A549 (cell line): ENCODE results near the gene NIM1K. TPM values are rescaled to one million over a fixed set of nuclear protein-coding genes. Genes with fewer than 3 reads are reported as not detected.
A peak's percentile ranks its signal among the peaks of the same experiment; 100 is the strongest.

Experiments
- BHLHE40 ChIP-seq: IDR thresholded peaks from 2 replicates; pipeline ENCODE4 v1.6.1; 2012; ENCODE audit warnings: low read depth, low read length, inconsistent platforms
- CBX8 ChIP-seq: fragments of 200-600 bp; sonication (generic); IDR thresholded peaks from 2 replicates; pipeline ENCODE4 v1.6.1; 2016
- CEBPB ChIP-seq, 2 experiments: fragments of >200 bp in 1 of 2; sonication (Bioruptor Twin) in 1 of 2; formaldehyde crosslinking in 1 of 2; IDR thresholded peaks; 2 replicates each; pipeline ENCODE4 v1.6.1; 2012 to 2016
- ESRRA ChIP-seq: fragments of 150-350 bp; IDR thresholded peaks from 2 replicates; pipeline ENCODE4 v1.6.1; 2014; ENCODE audit warnings: mild to moderate bottlenecking, low read length, borderline replicate concordance
- GATA3 ChIP-seq: IDR thresholded peaks from 2 replicates; pipeline ENCODE4 v1.6.1; 2012; ENCODE audit warnings: borderline replicate concordance
- HDAC2 ChIP-seq: fragments of 200-600 bp; sonication (generic); IDR thresholded peaks from 2 replicates; pipeline ENCODE4 v1.6.1; 2016
- HEYL ChIP-seq: fragments of 250-450 bp; sonication (Bioruptor Pico); IDR thresholded peaks from 2 replicates; pipeline ENCODE4 v1.8.0; 2021; ENCODE audit warnings: mild to moderate bottlenecking, moderate library complexity
- HOXB13 ChIP-seq: fragments of 250-450 bp; sonication (Bioruptor Pico); IDR thresholded peaks from 2 replicates; pipeline ENCODE4 v1.5.0; 2020; ENCODE audit warnings: low read depth, mild to moderate bottlenecking, moderate library complexity
- HOXB5 ChIP-seq: fragments of 250-450 bp; sonication (Bioruptor Pico); IDR thresholded peaks from 2 replicates; pipeline ENCODE4 v1.5.0; 2020; ENCODE audit warnings: mild to moderate bottlenecking, moderate library complexity
- JUN ChIP-seq, 2 experiments: fragments of >200 bp; sonication (Bioruptor Twin); formaldehyde crosslinking; IDR thresholded peaks; 2 replicates in 1 of 2; 3 replicates in 1 of 2; pipeline ENCODE4 v1.6.1; 2016 to 2017
- KDM1A ChIP-seq: fragments of 200-600 bp; sonication (generic); IDR thresholded peaks from 2 replicates; pipeline ENCODE4 v1.6.1; 2016; ENCODE audit warnings: low read depth, mild to moderate bottlenecking
- MYC ChIP-seq: IDR thresholded peaks from 2 replicates; pipeline ENCODE4 v1.6.1; 2012; ENCODE audit warnings: mild to moderate bottlenecking, inconsistent platforms, low read length, improper control_type of control experiment, borderline replicate concordance
- NFE2L2 ChIP-seq: fragments of 150-350 bp; conservative IDR thresholded peaks from 2 replicates; pipeline ENCODE4 v1.6.1; 2014; ENCODE audit warnings: low read length
- PHF8 ChIP-seq: fragments of 200-600 bp; sonication (generic); IDR thresholded peaks from 2 replicates; pipeline ENCODE4 v1.6.1; 2016; ENCODE audit warnings: low read depth, mild to moderate bottlenecking, antibody characterized with exemption, moderate library complexity, borderline replicate concordance
- RARB ChIP-seq: fragments of 250-450 bp; sonication (Bioruptor Pico); IDR thresholded peaks from 2 replicates; pipeline ENCODE4 v1.8.0; 2021; ENCODE audit warnings: mild to moderate bottlenecking, moderate library complexity
- RFX5 ChIP-seq: fragments of 450-650 bp; IDR thresholded peaks from 2 replicates; pipeline ENCODE4 v1.7.1; 2014; ENCODE audit warnings: antibody characterized with exemption, mild to moderate bottlenecking, moderate library complexity
- ZC3H11A ChIP-seq: fragments of 450-650 bp; IDR thresholded peaks from 2 replicates; pipeline ENCODE4 v1.6.1; 2014; ENCODE audit warnings: antibody characterized with exemption, mild to moderate bottlenecking
- ZSCAN20 ChIP-seq: fragments of 250-450 bp; sonication (Bioruptor Pico); IDR thresholded peaks from 2 replicates; pipeline ENCODE4 v1.8.0; 2022; ENCODE audit warnings: mild to moderate bottlenecking, moderate library complexity
- polyA plus RNA-seq, 4 experiments: library from polyadenylated mRNA; depleted of rRNA in 3 of 4; stranded (reverse); fragments of >200 nt; fragmentation: RNase III in 1 of 4; extraction: RNeasy Plus Mini Kit Qiagen cat#74134 plus additional on column Dnase treatment in 1 of 4; gene quantifications; 2 replicates in 3 of 4; 3 replicates in 1 of 4; pipeline ENCODE4 v1.2.3, GENCODE V29; 2011 to 2017
- TF ChIP-seq, protein P1 (sequence below): fragments of 200-600 bp; sonication (generic); IDR thresholded peaks from 2 replicates; pipeline ENCODE4 v1.6.1; 2016; ENCODE audit warnings: antibody characterized with exemption, mild to moderate bottlenecking, moderate library complexity
- TF ChIP-seq, protein P2 (sequence below): IDR thresholded peaks from 2 replicates; pipeline ENCODE4 v1.6.1; 2012
- TF ChIP-seq, protein P3 (sequence below): fragments of >200 bp; sonication (Bioruptor Twin); formaldehyde crosslinking; IDR thresholded peaks from 3 replicates; pipeline ENCODE4 v1.5.1; 2016
- TF ChIP-seq, protein P4 (sequence below): IDR thresholded peaks from 2 replicates; pipeline ENCODE4 v1.6.1; 2012
- TF ChIP-seq, protein P5 (sequence below): fragments of >200 bp; sonication (Bioruptor Twin); formaldehyde crosslinking; IDR thresholded peaks from 2 replicates; pipeline ENCODE4 v1.6.1; 2016

Gene NIM1K
- polyA plus RNA-seq, 2 of the 4 experiments (the other 2 are of a cell fraction) = 0.06 to 0.23 TPM

DNA sequence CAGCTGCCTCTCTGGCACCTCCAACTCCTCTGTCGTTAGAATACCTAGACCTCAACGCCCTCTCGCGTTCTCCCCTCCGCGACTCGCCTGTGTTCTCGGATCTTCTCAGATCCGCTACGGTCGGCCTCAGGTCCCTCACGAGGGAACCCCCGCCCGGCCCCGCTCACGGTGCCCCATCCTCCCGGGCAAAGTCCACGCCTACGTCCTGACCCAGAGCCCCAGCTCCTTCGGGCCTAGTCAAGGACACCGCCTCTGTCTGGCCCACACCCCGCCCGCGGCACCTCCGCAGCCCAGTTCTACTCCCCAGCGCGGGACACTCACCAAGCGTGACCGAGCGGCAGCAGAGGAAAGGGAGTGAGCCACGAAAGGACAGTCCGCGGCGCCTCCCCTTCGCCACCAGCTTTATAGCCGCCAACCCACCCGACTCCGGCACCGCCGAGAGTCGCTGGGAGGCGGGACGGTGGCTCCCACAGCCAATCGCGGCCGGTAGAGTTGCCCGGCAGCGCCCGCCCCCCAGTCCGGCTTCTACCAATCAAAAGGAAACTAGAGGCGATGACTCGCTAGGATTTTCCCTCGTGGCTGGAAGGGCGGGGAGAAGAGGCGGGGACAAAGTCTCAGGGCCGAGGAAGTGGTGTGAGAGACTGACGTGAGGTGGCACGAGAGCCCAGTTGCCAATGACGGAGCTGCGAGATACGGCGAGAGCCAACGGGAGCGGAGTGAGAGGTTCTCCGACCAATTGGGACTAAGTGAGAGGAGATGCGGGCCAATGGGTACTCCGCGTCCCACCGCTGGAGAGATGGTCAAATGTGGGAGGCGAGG, 121.2 kb downstream of the NIM1K start, which contains the start of gene HMGCS1 (continued):
- TF ChIP-seq HOXB5 (CRISPR knock-in tag) (no peak; the same call in 1 of the 2 replicates), CEBPB (IDR thresholded peaks at IDR 0.05) (no peak), ZC3H11A (no peak), CBX8 (no peak), HOXB13 (CRISPR knock-in tag) (no peak), NFE2L2 (no peak), RARB (no peak), GATA3 (no peak), ZSCAN20 (no peak), RFX5 (peak; percentile 85), BHLHE40 (peak; percentile 89), HDAC2 (no peak), KDM1A (no peak), JUN (IDR thresholded peaks at IDR 0.05) (peak; percentile 49 to 69; a peak in 2 of 5 replicates), HEYL (CRISPR knock-in tag) (no peak), PHF8 (peak; percentile 99), ESRRA (peak; percentile 71; the same call in 1 of the 2 replicates), MYC (0 out of 2 replicates have a peak, but pooled peaks have one; percentile 47)
- TF ChIP-seq, protein P1, sequence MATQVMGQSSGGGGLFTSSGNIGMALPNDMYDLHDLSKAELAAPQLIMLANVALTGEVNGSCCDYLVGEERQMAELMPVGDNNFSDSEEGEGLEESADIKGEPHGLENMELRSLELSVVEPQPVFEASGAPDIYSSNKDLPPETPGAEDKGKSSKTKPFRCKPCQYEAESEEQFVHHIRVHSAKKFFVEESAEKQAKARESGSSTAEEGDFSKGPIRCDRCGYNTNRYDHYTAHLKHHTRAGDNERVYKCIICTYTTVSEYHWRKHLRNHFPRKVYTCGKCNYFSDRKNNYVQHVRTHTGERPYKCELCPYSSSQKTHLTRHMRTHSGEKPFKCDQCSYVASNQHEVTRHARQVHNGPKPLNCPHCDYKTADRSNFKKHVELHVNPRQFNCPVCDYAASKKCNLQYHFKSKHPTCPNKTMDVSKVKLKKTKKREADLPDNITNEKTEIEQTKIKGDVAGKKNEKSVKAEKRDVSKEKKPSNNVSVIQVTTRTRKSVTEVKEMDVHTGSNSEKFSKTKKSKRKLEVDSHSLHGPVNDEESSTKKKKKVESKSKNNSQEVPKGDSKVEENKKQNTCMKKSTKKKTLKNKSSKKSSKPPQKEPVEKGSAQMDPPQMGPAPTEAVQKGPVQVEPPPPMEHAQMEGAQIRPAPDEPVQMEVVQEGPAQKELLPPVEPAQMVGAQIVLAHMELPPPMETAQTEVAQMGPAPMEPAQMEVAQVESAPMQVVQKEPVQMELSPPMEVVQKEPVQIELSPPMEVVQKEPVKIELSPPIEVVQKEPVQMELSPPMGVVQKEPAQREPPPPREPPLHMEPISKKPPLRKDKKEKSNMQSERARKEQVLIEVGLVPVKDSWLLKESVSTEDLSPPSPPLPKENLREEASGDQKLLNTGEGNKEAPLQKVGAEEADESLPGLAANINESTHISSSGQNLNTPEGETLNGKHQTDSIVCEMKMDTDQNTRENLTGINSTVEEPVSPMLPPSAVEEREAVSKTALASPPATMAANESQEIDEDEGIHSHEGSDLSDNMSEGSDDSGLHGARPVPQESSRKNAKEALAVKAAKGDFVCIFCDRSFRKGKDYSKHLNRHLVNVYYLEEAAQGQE = peak; percentile 77
- TF ChIP-seq, protein P2, sequence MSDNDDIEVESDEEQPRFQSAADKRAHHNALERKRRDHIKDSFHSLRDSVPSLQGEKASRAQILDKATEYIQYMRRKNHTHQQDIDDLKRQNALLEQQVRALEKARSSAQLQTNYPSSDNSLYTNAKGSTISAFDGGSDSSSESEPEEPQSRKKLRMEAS = peak; percentile 62; the same call in 1 of the 2 replicates
- TF ChIP-seq, protein P3, sequence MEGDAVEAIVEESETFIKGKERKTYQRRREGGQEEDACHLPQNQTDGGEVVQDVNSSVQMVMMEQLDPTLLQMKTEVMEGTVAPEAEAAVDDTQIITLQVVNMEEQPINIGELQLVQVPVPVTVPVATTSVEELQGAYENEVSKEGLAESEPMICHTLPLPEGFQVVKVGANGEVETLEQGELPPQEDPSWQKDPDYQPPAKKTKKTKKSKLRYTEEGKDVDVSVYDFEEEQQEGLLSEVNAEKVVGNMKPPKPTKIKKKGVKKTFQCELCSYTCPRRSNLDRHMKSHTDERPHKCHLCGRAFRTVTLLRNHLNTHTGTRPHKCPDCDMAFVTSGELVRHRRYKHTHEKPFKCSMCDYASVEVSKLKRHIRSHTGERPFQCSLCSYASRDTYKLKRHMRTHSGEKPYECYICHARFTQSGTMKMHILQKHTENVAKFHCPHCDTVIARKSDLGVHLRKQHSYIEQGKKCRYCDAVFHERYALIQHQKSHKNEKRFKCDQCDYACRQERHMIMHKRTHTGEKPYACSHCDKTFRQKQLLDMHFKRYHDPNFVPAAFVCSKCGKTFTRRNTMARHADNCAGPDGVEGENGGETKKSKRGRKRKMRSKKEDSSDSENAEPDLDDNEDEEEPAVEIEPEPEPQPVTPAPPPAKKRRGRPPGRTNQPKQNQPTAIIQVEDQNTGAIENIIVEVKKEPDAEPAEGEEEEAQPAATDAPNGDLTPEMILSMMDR = no peak
- TF ChIP-seq, protein P4, sequence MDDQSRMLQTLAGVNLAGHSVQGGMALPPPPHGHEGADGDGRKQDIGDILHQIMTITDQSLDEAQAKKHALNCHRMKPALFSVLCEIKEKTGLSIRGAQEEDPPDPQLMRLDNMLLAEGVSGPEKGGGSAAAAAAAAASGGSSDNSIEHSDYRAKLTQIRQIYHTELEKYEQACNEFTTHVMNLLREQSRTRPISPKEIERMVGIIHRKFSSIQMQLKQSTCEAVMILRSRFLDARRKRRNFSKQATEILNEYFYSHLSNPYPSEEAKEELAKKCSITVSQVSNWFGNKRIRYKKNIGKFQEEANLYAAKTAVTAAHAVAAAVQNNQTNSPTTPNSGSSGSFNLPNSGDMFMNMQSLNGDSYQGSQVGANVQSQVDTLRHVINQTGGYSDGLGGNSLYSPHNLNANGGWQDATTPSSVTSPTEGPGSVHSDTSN = peak; percentile 88
- TF ChIP-seq, protein P5, sequence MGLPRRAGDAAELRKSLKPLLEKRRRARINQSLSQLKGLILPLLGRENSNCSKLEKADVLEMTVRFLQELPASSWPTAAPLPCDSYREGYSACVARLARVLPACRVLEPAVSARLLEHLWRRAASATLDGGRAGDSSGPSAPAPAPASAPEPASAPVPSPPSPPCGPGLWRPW = no peak
